ENCODE data around the gene PSPN. TPM values are rescaled to one million over a fixed set of nuclear protein-coding genes. Genes with fewer than 3 reads are reported as not detected.
A peak's percentile ranks its signal among the peaks of the same experiment; 100 is the strongest.

Gene PSPN
- total RNA-seq, 5 donors from 2014 or later (not counting 1 experiment from before 2014, with no cell fraction given) = 1.7 to 4.1 (median 3.2) TPM

DNA sequence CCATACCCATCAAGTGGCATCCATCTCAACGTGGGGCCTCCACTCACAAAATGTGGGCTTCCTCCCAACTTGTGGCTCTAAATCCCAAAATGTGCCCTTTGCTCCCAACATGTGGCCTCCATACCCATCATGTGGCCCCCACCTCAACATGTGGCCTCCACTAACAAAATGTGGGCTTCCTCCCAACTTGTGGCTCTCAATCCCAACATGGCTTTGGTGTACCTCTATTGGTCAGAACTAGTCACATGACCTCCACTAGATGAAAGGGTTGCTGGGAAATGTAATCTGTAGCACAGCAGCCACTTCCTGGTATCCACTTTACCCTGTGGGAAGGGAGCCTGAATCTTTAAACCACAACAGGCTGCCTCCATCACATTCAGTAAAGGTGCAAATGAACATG, 32.3 kb downstream of the PSPN start:
- POLR2A ChIA-PET = no interaction called here
- Histone ChIP-seq H3K27ac (ENCODE audit: low read length) (no peak overlapping the region), H3K27me3 (replicated peaks in 1 of 2; ENCODE audit: control insufficient read depth in 2 of 2, extremely low read depth in 1 of 2, insufficient read depth in 2 of 2, low read length in 1 of 2) (no peaks in the 10 kb centered on the region), H3K4me3 (ENCODE audit: control insufficient read depth in 1 of 2, extremely low read depth in 1 of 2, low read length in 1 of 2) (no peak overlapping the region), H3K36me3 (ENCODE audit: control insufficient read depth in 2 of 2, extremely low read depth in 1 of 2, insufficient read depth in 1 of 2, low read length in 1 of 2) (peaks cover 4 to 10% of the 10 kb centered on the region in 2 donors), H3K4me1 (ENCODE audit: control insufficient read depth in 1 of 2, extremely low read depth in 1 of 2, insufficient read depth in 2 of 2, low read length in 2 of 2) (no peaks in the 10 kb centered on the region), H3K9me3 (no peaks in the 10 kb centered on the region)
- ATAC-seq (replicated peaks in 1 of 4) (no peak), DNase-seq (no peak)
- 100% methylated on average over 1 of the region's 1 CpG for WGBS (ENCODE audit: insufficient coverage)
- no peak overlapping the region for H3K4me3 Mint-ChIP-seq
- CTCF ChIA-PET = no interaction called here
- H3K9me3 Mint-ChIP-seq = no peaks in the 10 kb centered on the region
- H3K27ac Mint-ChIP-seq = no peak overlapping the region
- no peaks in the 10 kb centered on the region for H3K27me3 Mint-ChIP-seq
- H3K4me1 Mint-ChIP-seq = no peaks in the 10 kb centered on the region
- H3K36me3 Mint-ChIP-seq = peaks cover 24% of the 10 kb centered on the region

DNA sequence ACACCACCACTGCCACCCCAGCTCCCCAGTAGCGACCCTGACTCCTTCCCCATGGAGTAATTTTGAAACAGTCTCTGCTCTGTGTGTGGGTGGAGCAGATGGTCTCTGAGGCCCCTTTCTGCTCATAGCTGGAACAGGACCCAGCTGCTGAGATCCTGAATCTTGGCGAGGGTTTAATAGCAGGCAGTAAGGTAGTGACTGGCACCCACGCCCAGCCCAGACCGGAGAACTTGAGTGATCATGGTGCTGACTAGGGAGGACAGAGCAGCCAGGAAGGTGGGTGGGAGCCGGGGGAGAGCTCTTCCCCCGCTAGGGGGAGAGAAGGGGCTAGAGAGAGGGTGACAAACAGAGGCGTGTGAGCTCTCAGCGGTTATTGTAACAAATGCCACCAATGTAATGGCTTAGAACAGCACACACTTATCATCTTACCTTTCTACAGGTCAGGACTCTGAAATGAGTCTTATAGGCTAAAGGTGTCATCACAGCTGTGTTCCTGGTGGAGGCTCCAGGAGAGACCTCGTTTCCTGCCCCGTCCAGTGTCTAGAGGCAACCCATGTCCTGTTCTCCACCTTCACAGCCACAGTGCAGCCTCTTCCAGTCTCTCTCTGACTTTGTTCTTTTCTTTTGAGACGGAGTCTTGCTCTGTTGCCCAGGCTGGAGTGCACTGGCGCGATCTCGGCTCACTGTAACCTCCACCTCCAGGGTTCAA, 35.1 kb downstream of the PSPN start:
- H3K36me3 ChIP-seq (ENCODE audit: control insufficient read depth in 2 of 2, extremely low read depth in 1 of 2, insufficient read depth in 1 of 2, low read length in 1 of 2) = peaks cover 2 to 4% of the 10 kb centered on the region in 2 donors
- Mint-ChIP-seq H3K36me3 (peaks cover 18% of the 10 kb centered on the region), H3K4me3 (no peak overlapping the region), H3K27me3 (no peaks in the 10 kb centered on the region), H3K9me3 (no peaks in the 10 kb centered on the region), H3K27ac (peak overlapping the region in 1 of 2 donors; percentile 39), H3K4me1 (no peaks in the 10 kb centered on the region)
- no peak overlapping the region for H3K4me3 ChIP-seq (ENCODE audit: control insufficient read depth in 1 of 2, extremely low read depth in 1 of 2, low read length in 1 of 2)
- 76% methylated on average over 7 of the region's 14 CpGs for WGBS (ENCODE audit: insufficient coverage)
- DNase-seq (no peak), ATAC-seq (replicated peaks in 1 of 4) (no peak)
- H3K9me3 ChIP-seq = no peaks in the 10 kb centered on the region
- ChIA-PET POLR2A (no interaction called here), CTCF (interaction anchor here in 1 of 2 donors (0.6 to 0.7 kb wide), 2 partner anchors 97 to 1105 kb away, joined by 3 read pairs; no protein-coding TSS in a partner anchor)
- no peak overlapping the region for H3K27ac ChIP-seq (ENCODE audit: low read length)
- H3K4me1 ChIP-seq (ENCODE audit: control insufficient read depth in 1 of 2, extremely low read depth in 1 of 2, insufficient read depth in 2 of 2, low read length in 2 of 2) = no peaks in the 10 kb centered on the region
- no peaks in the 10 kb centered on the region for H3K27me3 ChIP-seq (replicated peaks in 1 of 2; ENCODE audit: control insufficient read depth in 2 of 2, extremely low read depth in 1 of 2, insufficient read depth in 2 of 2, low read length in 1 of 2)

DNA sequence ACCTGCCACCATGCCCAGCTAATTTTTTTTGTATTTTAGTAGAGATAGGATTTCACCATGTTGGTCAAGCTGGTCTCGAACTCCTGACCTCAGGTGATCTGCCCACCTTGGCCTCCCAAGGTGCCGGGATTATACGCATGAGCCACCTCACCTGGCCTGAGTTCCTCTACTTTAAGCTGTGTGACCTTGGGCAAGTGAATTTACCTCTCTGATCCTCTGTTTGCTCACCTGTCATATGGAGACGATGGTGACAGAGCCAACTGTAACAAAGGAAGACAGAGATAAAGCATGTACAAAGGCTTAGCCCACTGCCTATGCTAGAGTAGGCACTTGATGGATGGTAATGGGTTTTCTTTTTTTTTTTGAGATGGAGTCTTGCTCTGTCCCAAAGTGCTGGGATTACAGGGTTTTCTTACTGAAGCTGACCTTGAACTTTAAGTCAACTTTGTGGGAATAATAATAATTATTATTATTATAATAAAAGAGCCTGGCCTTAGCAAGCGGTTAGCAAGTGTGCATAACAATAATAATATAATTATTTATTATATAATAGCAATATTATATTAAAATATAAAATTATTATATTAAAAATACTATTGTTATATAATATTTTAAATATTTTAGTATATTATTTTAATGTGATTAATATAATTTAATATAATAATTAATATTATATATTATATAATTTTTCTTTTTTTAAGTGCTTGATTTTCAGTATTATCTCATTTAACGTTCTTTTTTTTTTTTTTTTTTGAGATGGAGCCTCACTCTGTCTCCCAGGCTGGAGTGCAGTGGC, 41.0 kb downstream of the PSPN start:
- no peaks in the 10 kb centered on the region for H3K27me3 Mint-ChIP-seq
- Histone ChIP-seq H3K4me1 (ENCODE audit: control insufficient read depth in 1 of 2, extremely low read depth in 1 of 2, insufficient read depth in 2 of 2, low read length in 2 of 2) (no peaks in the 10 kb centered on the region), H3K9me3 (no peaks in the 10 kb centered on the region), H3K27ac (ENCODE audit: low read length) (no peak overlapping the region), H3K36me3 (ENCODE audit: control insufficient read depth in 2 of 2, extremely low read depth in 1 of 2, insufficient read depth in 1 of 2, low read length in 1 of 2) (no peaks in the 10 kb centered on the region), H3K4me3 (ENCODE audit: control insufficient read depth in 1 of 2, extremely low read depth in 1 of 2, low read length in 1 of 2) (no peak overlapping the region), H3K27me3 (replicated peaks in 1 of 2; ENCODE audit: control insufficient read depth in 2 of 2, extremely low read depth in 1 of 2, insufficient read depth in 2 of 2, low read length in 1 of 2) (no peaks in the 10 kb centered on the region)
- H3K27ac Mint-ChIP-seq = no peak overlapping the region
- CTCF ChIA-PET = interaction anchor here (0.6 kb wide), 2 partner anchors 1221 to 1229 kb away, joined by 5 to 6 read pairs; no protein-coding TSS in a partner anchor
- peaks cover 5% of the 10 kb centered on the region for H3K36me3 Mint-ChIP-seq
- no peaks in the 10 kb centered on the region for H3K9me3 Mint-ChIP-seq
- H3K4me1 Mint-ChIP-seq = no peaks in the 10 kb centered on the region
- POLR2A ChIA-PET = no interaction called here
- 98% methylated on average over 4 of the region's 6 CpGs for WGBS (ENCODE audit: insufficient coverage)
- no peak for ATAC-seq (replicated peaks in 1 of 4)
- H3K4me3 Mint-ChIP-seq = no peak overlapping the region
- DNase-seq = no peak

DNA sequence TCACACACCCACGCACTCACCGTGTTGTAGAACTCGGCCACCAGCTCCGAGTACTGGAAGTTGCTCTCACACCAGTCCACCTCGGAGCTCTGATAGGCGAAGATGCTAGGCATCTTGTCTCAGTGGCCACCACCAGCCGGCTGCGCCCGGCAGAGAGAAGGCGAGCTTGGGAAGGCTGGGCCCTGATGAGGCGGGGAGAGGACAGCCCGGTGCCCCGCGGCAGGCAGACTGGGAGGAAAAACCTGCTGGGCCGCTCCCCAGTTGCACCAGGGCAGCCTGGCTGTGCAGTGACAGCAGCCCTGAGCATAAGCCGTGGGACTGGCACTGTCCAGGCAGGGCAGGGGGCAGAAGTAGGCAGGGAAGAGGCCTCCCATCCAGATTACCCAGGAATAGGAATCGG, 42.3 kb downstream of the PSPN start, which contains the start of gene ACER1:
Gene ACER1 (minus strand): TSS at position 174 of the 400 bp plus-strand sequence. CDS start 61 bp downstream, at position 113.
- Histone ChIP-seq H3K27ac (ENCODE audit: low read length) (no peak within 1 kb of the TSS), H3K27me3 (replicated peaks in 1 of 2; ENCODE audit: control insufficient read depth in 2 of 2, extremely low read depth in 1 of 2, insufficient read depth in 2 of 2, low read length in 1 of 2) (no peaks in the 10 kb centered on the region), H3K36me3 (ENCODE audit: control insufficient read depth in 2 of 2, extremely low read depth in 1 of 2, insufficient read depth in 1 of 2, low read length in 1 of 2) (no peaks in the 10 kb centered on the region), H3K9me3 (no peaks in the 10 kb centered on the region), H3K4me1 (ENCODE audit: control insufficient read depth in 1 of 2, extremely low read depth in 1 of 2, insufficient read depth in 2 of 2, low read length in 2 of 2) (no peaks in the 10 kb centered on the region), H3K4me3 (ENCODE audit: control insufficient read depth in 1 of 2, extremely low read depth in 1 of 2, low read length in 1 of 2) (no peak within 1 kb of the TSS)
- Mint-ChIP-seq H3K4me3 (no peak within 1 kb of the TSS), H3K4me1 (no peaks in the 10 kb centered on the region), H3K36me3 (peaks cover 3% of the 10 kb centered on the region), H3K27me3 (no peaks in the 10 kb centered on the region), H3K9me3 (no peaks in the 10 kb centered on the region), H3K27ac (no peak within 1 kb of the TSS)
- DNase-seq (no peak), ATAC-seq (replicated peaks in 1 of 4) (no peak)
- 92% methylated on average over 12 of the region's 17 CpGs for WGBS (ENCODE audit: insufficient coverage)
- ChIA-PET CTCF (no interaction called here), POLR2A (no interaction called here)

DNA sequence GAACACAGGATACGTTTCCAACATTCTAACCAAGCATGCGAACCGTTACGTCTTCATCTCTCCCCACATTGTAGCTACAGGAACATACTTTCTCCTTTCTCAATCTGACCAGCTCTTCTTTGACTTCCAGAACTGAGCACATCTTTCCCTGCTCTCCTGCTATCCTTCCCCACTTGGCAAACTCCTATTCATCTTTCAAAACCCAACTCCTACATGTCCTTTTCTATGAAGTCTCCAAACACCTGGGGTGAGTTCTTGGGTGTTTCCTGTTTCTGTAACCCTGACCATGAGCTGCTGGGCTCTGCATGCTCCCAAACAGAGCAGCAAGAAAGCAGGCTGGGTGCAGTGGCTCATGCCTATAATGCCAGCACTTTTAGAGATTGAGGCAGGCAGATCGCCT, 48.9 kb downstream of the PSPN start:
- no peak for ATAC-seq (replicated peaks in 1 of 4)
- H3K36me3 Mint-ChIP-seq = no peaks in the 10 kb centered on the region
- no peaks in the 10 kb centered on the region for H3K27me3 Mint-ChIP-seq
- Histone ChIP-seq H3K9me3 (no peaks in the 10 kb centered on the region), H3K4me1 (ENCODE audit: control insufficient read depth in 1 of 2, extremely low read depth in 1 of 2, insufficient read depth in 2 of 2, low read length in 2 of 2) (no peaks in the 10 kb centered on the region), H3K4me3 (ENCODE audit: control insufficient read depth in 1 of 2, extremely low read depth in 1 of 2, low read length in 1 of 2) (no peak overlapping the region), H3K36me3 (ENCODE audit: control insufficient read depth in 2 of 2, extremely low read depth in 1 of 2, insufficient read depth in 1 of 2, low read length in 1 of 2) (no peaks in the 10 kb centered on the region), H3K27ac (ENCODE audit: low read length) (no peak overlapping the region), H3K27me3 (replicated peaks in 1 of 2; ENCODE audit: control insufficient read depth in 2 of 2, extremely low read depth in 1 of 2, insufficient read depth in 2 of 2, low read length in 1 of 2) (no peaks in the 10 kb centered on the region)
- no peak overlapping the region for H3K27ac Mint-ChIP-seq
- 93% methylated on average over 4 of the region's 5 CpGs for WGBS (ENCODE audit: insufficient coverage)
- ChIA-PET POLR2A (no interaction called here), CTCF (no interaction called here)
- no peak overlapping the region for H3K4me3 Mint-ChIP-seq
- no peak for DNase-seq
- peaks cover 2 to 11% (median 4%) of the 10 kb centered on the region in 3 donors for H3K4me1 Mint-ChIP-seq
- H3K9me3 Mint-ChIP-seq = no peaks in the 10 kb centered on the region

DNA sequence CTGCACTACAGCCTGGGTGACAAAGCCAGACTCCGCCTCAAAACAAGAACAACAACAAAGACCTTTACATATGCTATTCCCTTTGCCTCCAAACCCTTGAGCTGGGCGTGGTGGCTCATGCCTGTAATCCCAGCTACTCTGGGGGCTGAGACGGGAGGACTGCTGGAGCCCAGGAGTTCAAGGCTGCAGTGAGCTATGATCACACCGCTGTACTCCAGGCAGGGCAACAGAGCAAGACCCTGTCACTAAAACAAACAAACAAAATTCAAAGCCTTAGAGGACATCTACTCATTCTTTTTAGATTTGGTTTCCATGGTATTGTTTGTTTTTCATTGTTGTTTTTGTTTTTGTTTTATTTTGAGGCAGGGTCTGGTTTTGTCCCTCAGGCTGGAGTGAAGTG, 50.1 kb downstream of the PSPN start:
- Histone ChIP-seq H3K27me3 (replicated peaks in 1 of 2; ENCODE audit: control insufficient read depth in 2 of 2, extremely low read depth in 1 of 2, insufficient read depth in 2 of 2, low read length in 1 of 2) (no peaks in the 10 kb centered on the region), H3K27ac (ENCODE audit: low read length) (no peak overlapping the region), H3K9me3 (no peaks in the 10 kb centered on the region), H3K4me1 (ENCODE audit: control insufficient read depth in 1 of 2, extremely low read depth in 1 of 2, insufficient read depth in 2 of 2, low read length in 2 of 2) (no peaks in the 10 kb centered on the region), H3K36me3 (ENCODE audit: control insufficient read depth in 2 of 2, extremely low read depth in 1 of 2, insufficient read depth in 1 of 2, low read length in 1 of 2) (no peaks in the 10 kb centered on the region), H3K4me3 (ENCODE audit: control insufficient read depth in 1 of 2, extremely low read depth in 1 of 2, low read length in 1 of 2) (no peak overlapping the region)
- Mint-ChIP-seq H3K4me3 (no peak overlapping the region), H3K9me3 (no peaks in the 10 kb centered on the region), H3K27ac (no peak overlapping the region), H3K36me3 (no peaks in the 10 kb centered on the region), H3K4me1 (peaks cover 2 to 11% (median 4%) of the 10 kb centered on the region in 3 donors), H3K27me3 (no peaks in the 10 kb centered on the region)
- ChIA-PET CTCF (no interaction called here), POLR2A (no interaction called here)
- WGBS (ENCODE audit: insufficient coverage) = 50% methylated on average over 2 of the region's 4 CpGs
- ATAC-seq (replicated peaks in 1 of 4) (no peak), DNase-seq (no peak)

Measured in T-cell (primary cell).